Left renal pelvis (tissue), 4 donors: ENCODE data around the gene UPF1. TPM values are rescaled to one million over a fixed set of nuclear protein-coding genes. Genes with fewer than 3 reads are reported as not detected.

Experiments used
- DNase-seq, 4 donors: peaks; one replicate each; pipeline ENCODE4 v3.0.0-alpha.2; 2013; ENCODE audit warnings: low read depth in 4 of 4, low spot score in 3 of 4
- polyA plus RNA-seq, 4 donors: library from polyadenylated mRNA; unstranded; fragments of 120-200 nt; gene quantifications; one replicate each; pipeline ENCODE4 v1.2.1, GENCODE V29; 2013; ENCODE audit not compliant: insufficient read length in 4 of 4

UPF1 gene
- polyA plus RNA-seq, 4 donors = 33.0 to 62.5 (median 51.6) TPM

- DNase-seq = no peak
These were observed 2.3 kb downstream of the UPF1 start for GRCh38 chr19:18833849-18834643.

DNA sequence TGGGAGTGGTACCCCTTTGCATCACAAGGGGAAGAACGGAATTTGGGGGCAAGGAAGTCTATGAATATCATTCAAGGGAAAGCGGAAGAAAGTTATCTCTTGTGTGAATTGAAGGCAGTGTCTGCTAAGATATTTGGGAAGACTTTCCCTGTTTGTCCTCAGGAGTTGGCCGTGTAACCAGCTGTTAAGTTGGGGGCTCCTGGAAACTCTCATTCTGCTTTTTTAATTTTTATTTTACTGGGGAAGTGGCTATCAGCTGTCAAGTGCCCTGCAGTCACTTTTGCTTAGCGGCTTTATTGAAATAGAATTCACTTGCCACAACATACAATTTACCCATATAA, 2.9 kb downstream of the UPF1 start:
- DNase-seq = no peak

GRCh38 chr19:18839465-18840287, 7.9 kb downstream of the UPF1 start:
- no peak for DNase-seq

- DNase-seq = no peak
These were observed 8.8 kb downstream of the UPF1 start for GRCh38 chr19:18840288-18841267.

- DNase-seq = no peak
These were observed 9.6 kb downstream of the UPF1 start for GRCh38 chr19:18841400-18841799.

DNA sequence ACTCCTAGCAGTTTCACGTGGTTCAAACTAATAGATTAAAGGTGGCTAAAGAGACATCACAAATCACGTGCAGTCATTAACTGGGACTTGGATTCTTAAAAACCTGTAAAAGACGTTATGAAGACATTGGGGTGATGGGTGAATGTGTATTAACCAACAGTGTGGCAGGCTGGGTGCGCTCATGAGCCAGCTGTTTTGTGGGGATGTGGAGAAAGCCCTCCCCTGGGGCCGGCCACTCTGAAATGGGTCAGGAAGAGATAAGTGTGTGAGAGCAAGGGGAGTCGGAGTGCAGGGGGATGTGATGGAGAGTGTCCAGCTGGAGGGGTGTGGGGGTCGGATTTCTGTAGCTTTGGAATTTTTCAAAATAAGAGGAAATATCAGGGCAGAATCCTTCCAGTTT, 10.4 kb downstream of the UPF1 start:
- DNase-seq = no peak

- no peak for DNase-seq
These were observed 12.2 kb downstream of the UPF1 start for GRCh38 chr19:18843960-18844359.

DNA sequence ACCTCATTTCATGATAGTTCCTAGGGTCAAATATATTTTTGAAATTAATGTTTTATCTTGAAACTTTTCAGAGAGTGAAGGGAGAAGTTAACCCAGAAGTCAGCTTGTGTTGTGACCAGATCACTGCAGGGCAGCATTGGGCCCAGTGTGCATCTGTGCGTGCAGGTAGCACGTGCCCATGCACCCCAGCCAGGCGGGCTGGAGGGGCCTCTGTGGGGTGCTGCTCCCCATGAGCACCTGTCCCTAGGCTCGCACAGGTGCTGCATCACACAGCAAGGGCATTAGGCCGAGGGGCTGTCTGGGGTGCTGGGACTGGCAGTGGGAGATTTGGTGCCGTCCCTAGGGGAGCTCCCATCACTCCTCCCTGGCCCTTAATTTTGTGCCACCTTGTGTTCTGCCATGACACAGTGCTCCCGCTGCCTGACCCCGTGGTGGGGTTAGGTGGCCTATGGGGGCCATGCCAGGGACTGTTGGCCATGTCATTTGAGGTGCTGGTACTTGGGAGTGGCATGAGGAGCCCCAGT, 13.1 kb downstream of the UPF1 start:
- no peak for DNase-seq

DNA sequence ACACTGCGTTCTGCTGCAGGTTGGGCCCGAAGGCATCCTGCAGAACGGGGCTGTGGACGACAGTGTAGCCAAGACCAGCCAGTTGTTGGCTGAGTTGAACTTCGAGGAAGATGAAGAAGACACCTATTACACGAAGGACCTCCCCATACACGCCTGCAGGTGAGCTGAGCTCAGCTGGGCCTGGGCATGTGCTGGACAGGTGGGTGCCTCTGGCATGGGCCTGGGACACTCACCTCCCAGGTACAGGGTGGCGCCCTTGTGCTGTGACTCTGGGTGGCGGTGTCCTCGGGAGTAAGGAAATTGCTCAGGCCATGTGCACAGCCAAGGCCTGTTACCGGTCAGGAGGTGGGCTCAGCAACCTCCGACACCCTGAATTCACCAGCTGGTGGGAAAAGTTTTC, 14.2 kb downstream of the UPF1 start:
- DNase-seq = no peak

DNA sequence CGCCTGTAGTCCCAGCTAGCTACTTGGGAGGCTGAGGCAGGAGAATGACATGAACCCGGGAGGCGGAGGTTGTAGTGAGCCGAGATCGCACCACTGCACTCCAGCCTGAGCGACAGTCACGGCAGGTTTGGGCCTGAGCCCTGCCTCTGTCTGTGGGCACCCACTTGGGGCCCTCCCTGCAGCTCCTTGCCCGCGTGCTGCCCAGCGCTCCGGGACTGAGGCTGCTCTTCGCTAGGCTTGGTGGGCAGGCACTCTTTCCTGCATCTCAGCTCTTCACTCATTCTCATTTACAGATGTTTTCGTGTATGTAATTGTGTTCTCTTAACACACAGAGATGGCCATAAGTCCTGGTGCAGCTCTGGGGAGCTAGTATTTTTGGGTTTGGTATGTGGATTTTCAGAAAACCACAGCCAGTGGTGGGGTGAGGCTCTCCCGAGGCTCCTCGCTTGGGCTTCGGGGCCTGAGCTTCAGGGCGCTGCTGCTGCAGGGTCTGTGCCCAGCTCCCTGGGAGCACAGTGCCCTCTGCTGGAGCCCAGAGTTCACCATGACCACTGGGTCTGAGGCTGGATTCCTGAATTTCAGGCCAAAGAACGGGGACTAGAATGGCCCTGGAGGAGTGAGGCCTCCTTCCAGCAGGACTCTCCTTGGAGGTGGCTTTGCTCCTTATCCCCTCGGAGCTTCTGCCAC, 15.2 kb downstream of the UPF1 start:
- DNase-seq = no peak

- no peak for DNase-seq
These were observed 16.0 kb downstream of the UPF1 start for GRCh38 chr19:18847549-18848463.

DNA sequence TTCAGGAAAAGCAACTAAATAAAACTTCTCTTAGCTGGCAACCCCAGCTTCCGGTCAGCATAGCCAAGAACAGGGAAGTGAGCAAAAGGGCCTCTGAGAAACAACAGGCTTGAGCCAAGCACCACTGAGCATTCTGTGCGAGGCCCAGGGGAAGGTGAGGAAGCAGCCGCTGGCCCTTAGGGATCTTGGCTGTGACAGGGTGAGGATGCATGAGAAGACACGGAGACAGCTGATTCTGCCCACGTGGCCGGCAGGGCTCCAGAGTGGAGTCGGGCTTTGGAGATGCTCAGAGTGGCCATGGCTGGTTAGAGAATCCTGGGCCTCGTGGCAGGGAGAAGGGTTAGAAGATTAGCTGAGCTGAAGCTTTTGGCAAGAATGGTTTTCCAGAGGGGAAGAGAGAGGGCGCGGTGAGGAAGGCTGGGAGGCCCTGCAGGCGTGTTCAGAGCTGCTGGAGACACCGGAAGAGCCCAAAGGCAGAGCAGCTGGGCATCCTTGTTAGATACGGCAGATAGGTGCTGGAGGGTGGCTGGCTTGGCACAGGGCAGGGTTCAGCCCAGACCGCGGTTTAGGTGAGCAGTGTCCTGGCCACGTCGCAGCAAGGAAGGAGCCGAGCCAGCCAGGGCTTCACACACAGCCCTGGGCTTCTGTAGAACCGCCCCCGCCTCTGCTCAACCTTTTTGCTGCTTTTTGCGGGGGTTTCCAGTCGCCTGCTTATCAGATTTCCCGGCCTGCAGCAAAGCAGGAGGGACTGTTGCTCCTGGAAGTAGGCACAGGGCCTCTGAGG, 17.3 kb downstream of the UPF1 start:
- DNase-seq = no peak

GRCh38 chr19:18849838-18850400, 18.2 kb downstream of the UPF1 start:
- DNase-seq = no peak

DNA sequence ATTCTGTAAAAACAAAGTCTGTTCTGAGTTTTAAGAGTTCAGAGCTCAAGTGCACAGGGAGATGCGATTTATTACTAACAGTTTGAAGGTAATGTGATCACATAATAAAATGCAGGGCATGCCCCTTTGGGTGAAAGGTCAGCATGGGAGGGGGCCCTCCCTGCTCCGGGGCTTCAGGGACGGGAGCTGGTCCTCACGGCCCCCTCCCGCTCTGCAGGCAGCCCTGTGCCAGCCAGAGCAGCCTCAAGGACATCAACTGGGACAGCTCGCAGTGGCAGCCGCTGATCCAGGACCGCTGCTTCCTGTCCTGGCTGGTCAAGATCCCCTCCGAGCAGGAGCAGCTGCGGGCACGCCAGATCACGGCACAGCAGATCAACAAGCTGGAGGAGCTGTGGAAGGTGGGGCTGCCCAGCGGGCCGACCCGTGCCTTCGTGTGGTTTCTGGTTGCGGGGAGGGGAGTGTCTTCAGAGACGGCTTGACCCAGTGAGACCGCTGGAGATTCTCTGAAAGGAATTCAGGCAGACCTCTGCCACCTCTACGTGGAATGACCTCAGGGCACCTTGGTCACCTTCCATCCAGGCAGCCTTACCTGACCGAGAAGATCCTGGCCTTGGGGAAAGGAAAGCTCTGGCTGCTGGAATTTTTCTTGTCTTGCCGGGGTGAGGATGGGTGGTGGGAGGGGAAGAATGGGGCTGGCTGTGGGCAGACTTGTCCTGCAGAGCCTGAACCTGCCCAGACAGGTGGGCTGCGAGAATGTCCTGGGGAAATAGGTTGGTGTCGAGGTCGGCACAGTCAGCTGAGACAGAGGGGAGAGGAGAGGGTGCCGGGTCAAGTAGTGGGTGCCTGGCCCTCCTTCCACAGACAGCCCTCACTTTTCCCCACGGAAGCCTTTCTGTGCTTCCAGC, 19.0 kb downstream of the UPF1 start:
- no peak for DNase-seq

DNA sequence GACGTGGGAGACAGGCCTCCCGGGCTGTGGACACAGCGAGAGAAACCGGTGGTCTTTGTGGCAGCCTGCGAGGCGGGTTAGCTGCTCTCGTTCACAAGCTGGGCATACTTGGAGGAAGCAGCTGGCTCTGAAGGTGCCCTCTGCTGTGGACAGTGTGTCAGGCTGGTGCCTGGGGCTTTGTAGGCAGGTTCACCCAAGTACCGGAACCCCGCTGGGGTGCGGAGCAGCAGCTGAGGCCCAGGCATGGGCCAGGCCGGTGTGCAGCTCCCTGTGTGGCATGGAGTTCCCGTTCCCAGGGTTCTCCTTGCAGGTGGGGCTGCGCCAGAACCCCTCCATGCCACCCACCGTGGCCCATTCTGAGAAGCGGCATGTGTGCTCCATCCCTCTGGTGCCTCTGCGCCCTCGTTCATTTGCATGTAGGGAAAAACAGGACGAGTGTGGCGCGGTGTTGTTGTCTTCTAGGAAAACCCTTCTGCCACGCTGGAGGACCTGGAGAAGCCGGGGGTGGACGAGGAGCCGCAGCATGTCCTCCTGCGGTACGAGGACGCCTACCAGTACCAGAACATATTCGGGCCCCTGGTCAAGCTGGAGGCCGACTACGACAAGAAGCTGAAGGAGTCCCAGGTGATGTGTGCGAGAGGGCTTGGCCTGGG, 20.0 kb downstream of the UPF1 start:
- no peak for DNase-seq

DNA sequence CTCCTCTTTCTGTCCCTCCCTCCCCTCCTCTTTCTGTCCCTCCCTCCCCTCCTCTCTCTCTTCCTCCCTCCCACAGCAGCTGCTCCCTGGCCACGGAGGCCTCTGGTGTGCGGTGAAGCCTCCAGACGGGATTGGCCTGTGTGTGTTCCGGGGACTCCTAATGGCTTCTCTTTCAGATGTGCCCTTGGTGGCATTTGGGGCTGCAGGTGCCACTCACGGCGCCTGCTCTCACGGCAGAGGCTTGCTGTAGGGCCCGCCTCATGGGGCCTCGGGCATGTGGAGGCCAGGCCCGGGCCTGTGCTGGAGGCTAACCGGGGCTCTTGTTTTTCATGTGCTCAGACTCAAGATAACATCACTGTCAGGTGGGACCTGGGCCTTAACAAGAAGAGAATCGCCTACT, 20.9 kb downstream of the UPF1 start:
- DNase-seq = no peak
